ENCODE data around the gene ERBB2. TPM values are rescaled to one million over a fixed set of nuclear protein-coding genes. Genes with fewer than 3 reads are reported as not detected.

Gene ERBB2
- total and polyA plus RNA-seq, 2 of the 8 experiments (the other 6 are each of a cell fraction or from before 2014, with no cell fraction given): 183 to 394 TPM

DNA sequence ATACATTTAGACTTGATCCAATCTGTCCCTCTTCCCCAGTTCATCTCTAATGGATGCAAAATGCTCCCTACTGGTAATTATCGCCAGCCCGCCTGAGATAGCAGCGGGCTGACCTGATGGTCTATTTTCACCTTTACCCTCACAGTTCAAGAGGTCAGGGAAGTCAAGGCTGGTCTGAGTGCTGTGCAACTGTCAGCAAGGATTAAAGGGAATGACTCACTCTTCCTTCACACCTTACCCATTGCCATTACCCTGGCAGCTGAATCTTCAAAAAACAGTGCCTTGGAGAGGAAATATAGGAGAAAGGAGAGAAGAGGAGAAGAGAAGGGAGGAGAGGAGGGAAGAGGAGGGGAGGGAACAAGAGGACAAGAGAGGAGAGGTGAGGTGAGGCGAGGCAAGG, 74.2 kb downstream of the ERBB2 start:
- no peak overlapping the region for H3K4ac ChIP-seq (replicated peaks; ENCODE audit: insufficient read length, low read depth, low read length)
- no peak overlapping the region for H4K8ac ChIP-seq (ENCODE audit: extremely low read depth, insufficient read depth, low read length)
- H3K27ac ChIP-seq (ENCODE audit: low read depth, low read length): no peak overlapping the region
- H3K4me1 ChIP-seq (replicated peaks in 1 of 4; ENCODE audit: control insufficient read depth in 3 of 4, insufficient read depth in 4 of 4, low read length in 3 of 4): no peaks in the 10 kb centered on the region; a peak in 1 of 7 replicates
- no peak overlapping the region for H2BK15ac ChIP-seq (ENCODE audit: low read length)
- ChIA-PET CTCF (ENCODE audit: partially characterized antibody) (no interaction called here), POLR2A (ENCODE audit: partially characterized antibody) (no interaction called here)
- no peak overlapping the region for H2BK12ac ChIP-seq (ENCODE audit: low read depth, low read length)
- no peaks in the 10 kb centered on the region for H3K23me2 ChIP-seq (ENCODE audit: low read depth, low read length)
- no peak overlapping the region for H2BK120ac ChIP-seq (replicated peaks; ENCODE audit: low read depth, low read length)
- FAIRE-seq (no peak), DNase-seq (ENCODE audit: low read depth in 1 of 2, low spot score in 2 of 2) (no peak)
- H3K56ac ChIP-seq (replicated peaks; ENCODE audit: insufficient read length, low read depth, low read length): no peak overlapping the region
- no peak overlapping the region for H3K4me2 ChIP-seq (ENCODE audit: insufficient read depth in 1 of 2, low read depth in 2 of 2, low read length in 2 of 2)
- H4K5ac ChIP-seq (ENCODE audit: insufficient read length, low read depth, low read length): no peak overlapping the region
- H4K91ac ChIP-seq (replicated peaks; ENCODE audit: insufficient read length, low read length): no peak overlapping the region
- H2BK20ac ChIP-seq (ENCODE audit: low read length): no peak overlapping the region
- H2AK5ac ChIP-seq (ENCODE audit: low read depth, low read length): no peak overlapping the region
- H3K36me3 ChIP-seq (ENCODE audit: control insufficient read depth in 2 of 4, insufficient read depth in 4 of 4, low read length in 3 of 4): no peaks in the 10 kb centered on the region
- no peaks in the 10 kb centered on the region for H3K79me1 ChIP-seq (ENCODE audit: low read depth, low read length)
- H3K14ac ChIP-seq (ENCODE audit: insufficient read length): no peak overlapping the region
- no peak overlapping the region for H3K4me3 ChIP-seq (ENCODE audit: extremely low read depth in 1 of 4, insufficient read depth in 2 of 4, low read depth in 3 of 4, low read length in 4 of 4)
- H3K18ac ChIP-seq (ENCODE audit: extremely low read depth, low read length): no peak overlapping the region
- H2AFZ ChIP-seq (ENCODE audit: low read length): no peak overlapping the region
- no peaks in the 10 kb centered on the region for H4K20me1 ChIP-seq (replicated peaks in 1 of 2; ENCODE audit: control insufficient read depth in 1 of 2, insufficient read depth in 2 of 2, low read length in 2 of 2)
- H2BK5ac ChIP-seq (ENCODE audit: low read depth, low read length): no peak overlapping the region
- no peak for TF ChIP-seq HDAC2 (IDR thresholded peaks at IDR 0.05; ENCODE audit: borderline replicate concordance in 1 of 2, low read depth in 2 of 2, low read length in 2 of 2)
- no peak for TF ChIP-seq BACH1 (IDR thresholded peaks at IDR 0.05; ENCODE audit: low read length)
- no peak for TF ChIP-seq RXRA (IDR thresholded peaks at IDR 0.05; ENCODE audit: insufficient read depth, low read depth, low read length)
- no peaks in the 10 kb centered on the region for H3K79me2 ChIP-seq (ENCODE audit: control insufficient read depth in 1 of 2, insufficient read depth in 2 of 2, low read length in 2 of 2)
- no peaks in the 10 kb centered on the region for H3K27me3 ChIP-seq (replicated peaks in 1 of 4; ENCODE audit: control insufficient read depth in 3 of 4, extremely low read depth in 1 of 4, insufficient read depth in 3 of 4, low read length in 3 of 4)
- no peaks in the 10 kb centered on the region for H3K9me3 ChIP-seq (ENCODE audit: insufficient read depth in 2 of 2, low read depth in 1 of 2, low read length in 1 of 2)
- H3K23ac ChIP-seq (ENCODE audit: insufficient read length): no peak overlapping the region
- no peak overlapping the region for H3K9ac ChIP-seq (replicated peaks in 1 of 4; ENCODE audit: extremely low read depth in 1 of 4, low read depth in 3 of 4, low read length in 3 of 4)
- 90% methylated on average over 4 of the region's 4 CpGs; no CpG with 5 or more reads in 1 of the 2 experiments for WGBS, 2 experiments (ENCODE audit: extremely low coverage in 1 of 2, insufficient coverage in 1 of 2, insufficient read length in 1 of 2, insufficient replicate concordance in 2 of 2, low coverage in 1 of 2, low lambda C conversion rate in 2 of 2, missing lambda C conversion rate in 1 of 2)
